ENCODE data around the gene ANKRD27.
"Not testable (repeated sequence)": the region's sequence is repeated elsewhere in the genome, so short reads cannot be mapped to it uniquely, and the experiment has no call there.

Gene ANKRD27

GRCh38 chr19:32653599-32653915 is 21.4 kb downstream of the ANKRD27 start:
- DNase-seq (ENCODE audit: low read depth in 2 of 2, low spot score in 1 of 2) = no peak

- DNase-seq (ENCODE audit: low read depth in 2 of 2, low spot score in 1 of 2) = no peak
Measured at GRCh38 chr19:32652894-32653598, 21.9 kb downstream of the ANKRD27 start.

- DNase-seq (ENCODE audit: low read depth in 2 of 2, low spot score in 1 of 2) = not testable (repeated sequence)
Measured at GRCh38 chr19:32652331-32652730, 22.6 kb downstream of the ANKRD27 start.

GRCh38 chr19:32651729-32652140 is 23.2 kb downstream of the ANKRD27 start:
- no peak for DNase-seq (ENCODE audit: low read depth in 2 of 2, low spot score in 1 of 2)

GRCh38 chr19:32650671-32651070 is 24.3 kb downstream of the ANKRD27 start:
- no peak for DNase-seq (ENCODE audit: low read depth in 2 of 2, low spot score in 1 of 2)

- no peak for DNase-seq (ENCODE audit: low read depth in 2 of 2, low spot score in 1 of 2)
Measured at GRCh38 chr19:32649751-32650150, 25.2 kb downstream of the ANKRD27 start.

GRCh38 chr19:32647361-32647760 is 27.6 kb downstream of the ANKRD27 start:
- no peak for DNase-seq (ENCODE audit: low read depth in 2 of 2, low spot score in 1 of 2)

- no peak for DNase-seq (ENCODE audit: low read depth in 2 of 2, low spot score in 1 of 2)
Measured at GRCh38 chr19:32646556-32646955, 28.4 kb downstream of the ANKRD27 start.

- DNase-seq (ENCODE audit: low read depth in 2 of 2, low spot score in 1 of 2) = peak; percentile 4 to 38
Measured at GRCh38 chr19:32642771-32643170, 32.2 kb downstream of the ANKRD27 start.

- no peak for DNase-seq (ENCODE audit: low read depth in 2 of 2, low spot score in 1 of 2)
Measured at GRCh38 chr19:32638625-32639024, 36.4 kb downstream of the ANKRD27 start.

- no peak for DNase-seq (ENCODE audit: low read depth in 2 of 2, low spot score in 1 of 2)
Measured at GRCh38 chr19:32637480-32637879, 37.5 kb downstream of the ANKRD27 start.

- no peak for DNase-seq (ENCODE audit: low read depth in 2 of 2, low spot score in 1 of 2)
Measured at GRCh38 chr19:32631381-32631780, 43.6 kb downstream of the ANKRD27 start.

- DNase-seq (ENCODE audit: low read depth in 2 of 2, low spot score in 1 of 2) = no peak
Measured at GRCh38 chr19:32630338-32630737, 44.6 kb downstream of the ANKRD27 start.

GRCh38 chr19:32627714-32628270 is 47.2 kb downstream of the ANKRD27 start:
- DNase-seq (ENCODE audit: low read depth in 2 of 2, low spot score in 1 of 2) = no peak

GRCh38 chr19:32626969-32627368 is 48.0 kb downstream of the ANKRD27 start:
- no peak for DNase-seq (ENCODE audit: low read depth in 2 of 2, low spot score in 1 of 2)

- no peak for DNase-seq (ENCODE audit: low read depth in 2 of 2, low spot score in 1 of 2)
Measured at GRCh38 chr19:32624410-32624809, 50.6 kb downstream of the ANKRD27 start.

- no peak for DNase-seq (ENCODE audit: low read depth in 2 of 2, low spot score in 1 of 2)
Measured at GRCh38 chr19:32622002-32622401, 53.0 kb downstream of the ANKRD27 start.

GRCh38 chr19:32619051-32619685 is 55.8 kb downstream of the ANKRD27 start:
- DNase-seq (ENCODE audit: low read depth in 2 of 2, low spot score in 1 of 2) = no peak

GRCh38 chr19:32615569-32615968 is 59.4 kb downstream of the ANKRD27 start:
- no peak for DNase-seq (ENCODE audit: low read depth in 2 of 2, low spot score in 1 of 2)

- DNase-seq (ENCODE audit: low read depth in 2 of 2, low spot score in 1 of 2) = no peak
Measured at GRCh38 chr19:32614916-32615315, 60.1 kb downstream of the ANKRD27 start.

GRCh38 chr19:32613008-32613407 is 62.0 kb downstream of the ANKRD27 start:
- DNase-seq (ENCODE audit: low read depth in 2 of 2, low spot score in 1 of 2) = no peak

GRCh38 chr19:32611161-32611560 is 63.8 kb downstream of the ANKRD27 start:
- no peak for DNase-seq (ENCODE audit: low read depth in 2 of 2, low spot score in 1 of 2)

GRCh38 chr19:32607479-32607878 is 67.5 kb downstream of the ANKRD27 start:
- DNase-seq (ENCODE audit: low read depth in 2 of 2, low spot score in 1 of 2) = no peak

Measured in stimulated activated CD8-positive, alpha-beta memory T cell treated with anti-CD3 and anti-CD28 coated beads, Interleukin-4, amount 100 ng/mL, for 1 hour (primary cell).